HG03558 (cell line): Measurements from ENCODE around the gene INPP5F.
A peak's percentile ranks its signal among the peaks of the same experiment; 100 is the strongest.
"Not testable (repeated sequence)": the region's sequence is repeated elsewhere in the genome, so short reads cannot be mapped to it uniquely, and the experiment has no call there.

Experiments used
- ATAC-seq: cut with Tn5 transposase; IDR thresholded peaks from one replicate; pipeline ENCODE4 v1.9.1; 2021; ENCODE audit warnings: moderate number of reproducible peaks; ENCODE audit not compliant: unreplicated experiment; ENCODE audit errors: extremely low read depth

The INPP5F gene

GRCh38 chr10:119859420-119860258, 133.8 kb downstream of the INPP5F start:
- ATAC-seq: no peak

- no peak for ATAC-seq
Observed at GRCh38 chr10:119860866-119861607, 135.2 kb downstream of the INPP5F start.

GRCh38 chr10:119862524-119862923, 136.7 kb downstream of the INPP5F start:
- no peak for ATAC-seq

DNA sequence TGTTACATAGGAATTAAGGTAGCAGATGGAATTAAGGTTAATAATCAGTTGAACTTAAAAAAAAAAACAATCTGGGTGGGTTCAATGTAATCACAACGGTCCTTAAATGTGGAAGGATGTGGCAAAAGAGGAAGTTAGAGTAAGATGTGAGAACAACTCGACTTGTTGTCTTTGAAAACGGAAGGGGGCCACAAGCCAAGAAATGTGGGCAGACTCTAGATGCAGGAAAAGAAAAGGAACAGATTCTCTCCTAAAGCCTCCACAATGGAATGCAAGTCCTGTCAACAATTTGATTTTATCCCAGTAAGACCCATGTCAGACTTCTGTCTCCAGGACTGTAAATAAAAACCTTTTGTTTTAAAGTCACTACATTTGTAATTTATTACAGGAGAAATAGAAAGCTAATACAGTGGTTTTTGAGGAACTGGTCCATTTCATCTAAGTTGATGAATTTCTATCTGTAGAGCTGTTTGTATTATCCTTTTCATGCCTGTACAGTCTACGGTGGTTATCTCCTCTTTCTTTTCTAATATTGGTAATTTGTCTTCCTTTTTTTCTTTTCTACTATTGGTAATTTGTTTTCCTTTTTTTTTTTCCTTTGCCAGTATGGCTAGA, 138.2 kb downstream of the INPP5F start:
- no peak for ATAC-seq

GRCh38 chr10:119865699-119866240, 139.9 kb downstream of the INPP5F start:
- no peak for ATAC-seq

DNA sequence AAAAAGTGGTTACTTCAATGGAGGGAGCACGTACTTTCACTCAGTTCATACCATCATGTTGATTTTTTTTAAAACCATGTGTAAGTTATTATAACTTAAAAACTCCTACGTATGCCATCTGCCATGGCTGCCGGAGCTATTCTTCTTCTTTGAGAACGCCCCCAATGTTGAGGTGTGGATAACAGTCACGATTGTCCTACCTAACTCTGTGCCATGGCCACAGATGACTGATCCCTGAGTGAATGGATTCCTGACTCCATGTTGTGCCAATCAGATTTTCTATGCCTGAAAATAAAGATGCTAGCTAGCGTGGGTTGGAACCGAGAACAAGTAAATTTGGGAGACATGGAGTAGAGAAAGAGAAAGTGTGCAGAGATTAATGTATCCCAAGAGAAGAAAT, 141.5 kb downstream of the INPP5F start:
- ATAC-seq: no peak

DNA sequence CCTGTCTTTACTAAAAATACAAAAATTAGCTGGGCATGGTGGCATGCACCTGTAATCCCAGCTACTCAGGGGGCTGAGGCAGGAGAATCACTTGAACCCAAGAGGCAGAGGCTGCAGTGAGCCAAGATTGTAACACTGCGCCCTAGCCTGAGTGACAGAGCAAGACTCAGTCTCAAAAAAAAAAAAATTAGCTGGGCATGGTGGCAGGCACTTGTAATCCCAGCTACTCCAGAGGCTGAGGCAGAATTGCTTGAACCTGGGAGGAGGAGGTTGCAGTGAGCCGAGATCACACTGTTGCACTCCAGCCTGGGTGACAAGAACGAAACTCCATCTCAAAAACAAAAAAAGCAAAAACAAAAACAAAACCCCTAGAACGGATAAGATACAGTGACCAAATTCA, 143.5 kb downstream of the INPP5F start:
- ATAC-seq: not testable (repeated sequence)

DNA sequence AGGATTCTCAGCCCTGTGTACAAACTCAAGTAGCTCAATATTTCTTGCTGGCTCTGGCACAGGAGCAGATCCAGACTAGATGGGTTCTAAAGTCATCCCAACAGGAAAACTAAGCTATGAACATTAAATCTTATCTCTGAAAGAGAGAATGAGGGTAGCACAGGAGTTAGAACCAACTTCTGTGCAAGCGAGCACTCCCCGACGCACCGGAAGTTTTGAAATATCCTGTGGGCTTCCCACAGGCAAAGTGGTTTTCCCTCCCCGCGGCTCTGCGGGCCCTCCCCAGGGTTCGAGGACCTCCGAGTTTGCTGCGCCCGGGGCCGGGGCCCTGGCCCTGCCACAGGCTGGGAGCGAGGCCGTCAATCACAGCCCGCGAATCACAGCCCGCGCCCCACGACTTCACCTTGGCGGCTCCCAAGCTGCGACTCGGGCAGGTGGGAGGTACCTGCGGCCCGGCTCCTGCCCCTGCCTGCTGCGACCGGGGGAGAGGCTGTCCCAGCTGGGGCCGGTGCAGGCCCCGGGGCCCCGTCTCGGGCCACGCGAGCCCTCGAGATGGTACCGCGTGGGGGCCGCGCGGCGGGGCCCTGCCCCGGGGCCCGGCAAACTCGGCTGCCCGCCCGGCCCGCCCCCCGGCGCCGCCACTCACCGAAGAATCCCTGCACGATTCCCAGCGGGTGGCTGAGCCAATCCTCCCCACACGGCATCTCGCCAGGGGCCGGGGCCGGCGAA, 146.2 kb downstream of the INPP5F start:
- ATAC-seq: peak; percentile 15

DNA sequence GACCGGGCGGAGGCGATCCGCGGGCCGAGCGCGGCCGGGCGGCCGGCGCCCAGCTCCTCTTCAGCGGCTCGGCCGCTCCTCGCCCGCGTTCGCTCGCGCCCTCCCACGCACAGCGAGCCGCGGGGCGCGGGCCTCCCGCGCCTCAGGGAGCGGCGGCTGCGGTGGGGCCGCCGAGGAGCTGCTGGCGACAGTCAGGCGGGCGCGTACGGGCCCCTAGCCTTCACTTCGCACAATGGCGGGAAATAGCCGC, 146.7 kb downstream of the INPP5F start, which contains the start of gene MCMBP:
Gene MCMBP, minus strand, starts transcription at position 234 of the 250 bp plus-strand sequence. CDS start 259 bp downstream, outside the sequence.
- no peak for ATAC-seq

DNA sequence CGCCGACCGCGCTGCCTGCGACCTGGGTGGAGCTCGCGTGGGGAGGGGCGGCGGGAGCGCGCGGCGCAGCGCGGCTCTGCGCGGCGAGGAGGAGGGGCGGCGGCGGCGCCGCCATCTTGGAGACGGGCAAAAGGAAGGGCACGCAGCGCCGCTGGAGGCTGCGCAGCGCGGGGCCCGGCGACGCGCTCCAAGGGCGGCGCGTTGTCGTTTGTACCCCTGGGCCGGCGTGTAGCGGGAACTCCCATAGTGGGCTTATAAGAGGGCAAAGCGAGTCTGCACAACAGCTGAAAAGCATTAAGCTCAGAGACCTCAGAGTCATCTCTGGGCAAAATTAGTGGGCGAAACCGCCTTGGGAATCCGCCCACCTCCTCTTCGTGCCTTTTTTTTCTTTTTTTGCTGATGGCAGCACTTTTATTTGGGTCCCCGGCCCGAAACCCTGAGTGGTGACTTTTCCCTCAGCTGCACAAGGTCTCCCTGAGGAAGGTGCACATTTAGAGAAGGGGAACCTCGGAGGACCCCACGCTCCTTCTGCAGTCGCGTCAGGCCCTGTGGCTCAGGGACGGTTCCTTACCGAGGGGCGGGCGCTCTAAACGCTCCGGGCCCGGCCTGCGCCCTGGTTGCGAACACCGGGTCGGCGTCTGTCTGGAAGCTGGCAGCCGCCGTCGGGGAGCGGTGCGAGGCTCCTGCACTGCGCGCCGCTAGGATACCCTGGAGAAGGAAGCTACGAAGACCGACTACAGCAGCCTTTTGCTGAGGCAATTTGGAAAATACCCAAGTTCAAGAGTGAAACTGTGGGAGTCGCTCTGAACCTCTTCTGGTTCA, 147.2 kb downstream of the INPP5F start:
- peak; percentile 83 for ATAC-seq

DNA sequence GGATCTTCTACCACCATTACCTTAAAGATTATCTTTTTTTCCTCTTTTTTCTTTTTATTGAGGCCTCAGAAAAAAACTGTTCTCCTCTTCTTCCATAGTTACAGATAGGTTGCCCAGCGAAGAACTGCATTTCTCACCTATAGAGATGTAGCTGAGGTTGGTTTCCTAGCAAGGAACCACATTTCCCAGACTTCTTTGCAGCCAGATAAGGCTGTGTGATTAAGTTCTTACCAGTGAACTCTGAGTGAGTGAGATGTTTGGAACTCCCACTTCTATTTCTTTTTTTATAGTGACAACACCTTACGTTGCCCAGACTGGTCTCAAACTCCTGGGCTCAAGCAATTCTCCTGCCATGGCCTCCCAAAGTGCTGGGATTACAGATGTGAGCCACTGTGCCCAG, 152.7 kb downstream of the INPP5F start:
- ATAC-seq: no peak
